ENCODE measurements around the gene TYMS.

DNA sequence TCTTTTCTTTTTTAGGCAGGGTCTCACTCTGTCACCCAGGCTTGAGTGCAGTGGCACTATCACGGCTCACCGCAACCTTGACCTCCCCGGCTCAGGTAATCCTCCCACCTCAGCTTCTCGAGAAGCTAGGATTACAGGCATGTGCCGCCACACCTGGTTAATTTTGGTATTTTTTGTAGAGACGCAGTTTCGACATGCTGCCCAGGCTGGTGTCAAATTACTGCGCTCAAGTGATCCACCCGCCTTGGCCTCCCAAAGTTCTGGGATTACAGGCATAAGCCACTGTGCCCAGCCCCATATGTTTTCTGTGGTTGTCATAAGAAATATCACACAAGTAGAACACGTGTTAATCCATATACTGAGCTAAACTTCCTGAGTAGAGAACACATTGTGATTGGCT, 40.3 kb downstream of the TYMS start:
- TF ChIP-seq LEF1 (IDR thresholded peaks at IDR 0.05; ENCODE audit: borderline replicate concordance) (no peak), SUZ12 (IDR thresholded peaks at IDR 0.05) (no peak), SP1 (IDR thresholded peaks at IDR 0.05) (no peak), ELF4 (IDR thresholded peaks at IDR 0.05) (no peak), HDGF (IDR thresholded peaks at IDR 0.05; ENCODE audit: borderline replicate concordance) (no peak), CTBP1 (IDR thresholded peaks at IDR 0.05; ENCODE audit: borderline replicate concordance) (no peak), FOXM1 (IDR thresholded peaks at IDR 0.05; ENCODE audit: borderline replicate concordance) (no peak)
- TF ChIP-seq, protein P1, sequence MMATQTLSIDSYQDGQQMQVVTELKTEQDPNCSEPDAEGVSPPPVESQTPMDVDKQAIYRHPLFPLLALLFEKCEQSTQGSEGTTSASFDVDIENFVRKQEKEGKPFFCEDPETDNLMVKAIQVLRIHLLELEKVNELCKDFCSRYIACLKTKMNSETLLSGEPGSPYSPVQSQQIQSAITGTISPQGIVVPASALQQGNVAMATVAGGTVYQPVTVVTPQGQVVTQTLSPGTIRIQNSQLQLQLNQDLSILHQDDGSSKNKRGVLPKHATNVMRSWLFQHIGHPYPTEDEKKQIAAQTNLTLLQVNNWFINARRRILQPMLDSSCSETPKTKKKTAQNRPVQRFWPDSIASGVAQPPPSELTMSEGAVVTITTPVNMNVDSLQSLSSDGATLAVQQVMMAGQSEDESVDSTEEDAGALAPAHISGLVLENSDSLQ (IDR thresholded peaks at IDR 0.05) = no peak

Data from HEK293T (cell line).